Measurements from ENCODE around the gene C13orf42.

- TF ChIP-seq, protein P1, sequence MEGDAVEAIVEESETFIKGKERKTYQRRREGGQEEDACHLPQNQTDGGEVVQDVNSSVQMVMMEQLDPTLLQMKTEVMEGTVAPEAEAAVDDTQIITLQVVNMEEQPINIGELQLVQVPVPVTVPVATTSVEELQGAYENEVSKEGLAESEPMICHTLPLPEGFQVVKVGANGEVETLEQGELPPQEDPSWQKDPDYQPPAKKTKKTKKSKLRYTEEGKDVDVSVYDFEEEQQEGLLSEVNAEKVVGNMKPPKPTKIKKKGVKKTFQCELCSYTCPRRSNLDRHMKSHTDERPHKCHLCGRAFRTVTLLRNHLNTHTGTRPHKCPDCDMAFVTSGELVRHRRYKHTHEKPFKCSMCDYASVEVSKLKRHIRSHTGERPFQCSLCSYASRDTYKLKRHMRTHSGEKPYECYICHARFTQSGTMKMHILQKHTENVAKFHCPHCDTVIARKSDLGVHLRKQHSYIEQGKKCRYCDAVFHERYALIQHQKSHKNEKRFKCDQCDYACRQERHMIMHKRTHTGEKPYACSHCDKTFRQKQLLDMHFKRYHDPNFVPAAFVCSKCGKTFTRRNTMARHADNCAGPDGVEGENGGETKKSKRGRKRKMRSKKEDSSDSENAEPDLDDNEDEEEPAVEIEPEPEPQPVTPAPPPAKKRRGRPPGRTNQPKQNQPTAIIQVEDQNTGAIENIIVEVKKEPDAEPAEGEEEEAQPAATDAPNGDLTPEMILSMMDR (IDR thresholded peaks at IDR 0.05), result no peak
- no peak for TF ChIP-seq POLR2A (IDR thresholded peaks at IDR 0.05)
- TF ChIP-seq POLR2AphosphoS5 (IDR thresholded peaks at IDR 0.05), result no peak
Measured at GRCh38 chr13:51048616-51049015, 62.5 kb downstream of the C13orf42 start.

All from suprapubic skin (tissue), 4 donors.